HepG2 (cell line): ENCODE measurements around the gene THSD4. TPM values are rescaled to one million over a fixed set of nuclear protein-coding genes. Genes with fewer than 3 reads are reported as not detected.
A peak's percentile ranks its signal among the peaks of the same experiment; 100 is the strongest.

Experiments used
- FOXA3 ChIP-seq: IDR thresholded peaks from 2 replicates; pipeline ENCODE4 v1.6.1; 2016; ENCODE audit warnings: missing genetic modification reagents, missing compliant biosample characterization
- GATA4 ChIP-seq: sonication (generic); IDR thresholded peaks from 2 replicates; pipeline ENCODE4 v1.6.1; 2016; ENCODE audit warnings: antibody characterized with exemption, low read depth, borderline replicate concordance
- HIVEP1 ChIP-seq: sonication (generic); formaldehyde crosslinking; IDR thresholded peaks from 2 replicates; pipeline ENCODE4 v1.4.0; 2020; ENCODE audit warnings: mild to moderate bottlenecking, missing genetic modification reagents
- HOXD1 ChIP-seq: sonication (generic); formaldehyde crosslinking; IDR thresholded peaks from 2 replicates; pipeline ENCODE4 v1.5.0; 2020; ENCODE audit warnings: missing genetic modification reagents
- MAFK ChIP-seq, 2 experiments: IDR thresholded peaks in 1 of 2; conservative IDR thresholded peaks in 1 of 2; 2 replicates each; pipeline ENCODE4 v1.6.1; 2011; ENCODE audit warnings: improper control_type of control experiment in 2 of 2, low read length in 2 of 2
- MED8 ChIP-seq: sonication (generic); formaldehyde crosslinking; IDR thresholded peaks from 2 replicates; pipeline ENCODE4 v1.8.1; 2023; ENCODE audit warnings: mild to moderate bottlenecking, missing genetic modification reagents; ENCODE audit not compliant: insufficient replicate concordance
- MXI1 ChIP-seq: IDR thresholded peaks from 3 replicates; pipeline ENCODE4 v1.6.1; 2012; ENCODE audit warnings: low read depth, low read length, inconsistent platforms, borderline replicate concordance
- NCOR1 ChIP-seq: fragments of 200-600 bp; sonication (generic); IDR thresholded peaks from 2 replicates; pipeline ENCODE4 v1.7.0; 2017; ENCODE audit warnings: antibody characterized with exemption, low read length, borderline replicate concordance
- NR3C1 ChIP-seq: sonication (generic); formaldehyde crosslinking; IDR thresholded peaks from 2 replicates; pipeline ENCODE4 v1.4.0; 2020; ENCODE audit warnings: missing genetic modification reagents
- SKI ChIP-seq: fragments of 450-650 bp; IDR thresholded peaks from one replicate; pipeline ENCODE4 v1.6.1; 2018; ENCODE audit warnings: mild to moderate bottlenecking; ENCODE audit not compliant: partially characterized antibody
- SRSF1 ChIP-seq: fragments of 200-400 bp; formaldehyde crosslinking; optimal IDR thresholded peaks from 2 replicates; pipeline ENCODE3; 2017; ENCODE audit warnings: mild to moderate bottlenecking, low read depth, low read length, moderate library complexity
- TSC22D2 ChIP-seq: sonication (generic); formaldehyde crosslinking; IDR thresholded peaks from 2 replicates; pipeline ENCODE4 v1.5.1; 2020; ENCODE audit warnings: missing genetic modification reagents, mild to moderate bottlenecking, borderline replicate concordance
- ZFP90 ChIP-seq: sonication (generic); formaldehyde crosslinking; IDR thresholded peaks from 2 replicates; pipeline ENCODE4 v1.8.0; 2022; ENCODE audit warnings: missing genetic modification reagents, mild to moderate bottlenecking, inconsistent platforms, borderline replicate concordance
- ZNF678 ChIP-seq: sonication (generic); formaldehyde crosslinking; IDR thresholded peaks from 2 replicates; pipeline ENCODE4 v1.4.0; 2020; ENCODE audit warnings: mild to moderate bottlenecking, missing genetic modification reagents
- ZNF777 ChIP-seq: sonication (generic); formaldehyde crosslinking; IDR thresholded peaks from 2 replicates; pipeline ENCODE4 v1.4.0; 2020; ENCODE audit warnings: missing genetic modification reagents
- polyA plus RNA-seq, 8 experiments: library from polyadenylated mRNA; depleted of rRNA in 3 of 8; stranded (reverse) in 7 of 8; unstranded in 1 of 8; fragments of >200 nt; fragmentation: Illumina TruSeq in 4 of 8; extraction: Trizol in 4 of 8; gene quantifications; 2 replicates each; pipeline versions ENCODE4 v1.2.1 to v1.2.3, GENCODE V29; 2011 to 2016; ENCODE audit warnings: low read depth in 4 of 8, missing spikeins in 1 of 8, mixed read lengths in 1 of 8; ENCODE audit not compliant: insufficient read depth in 1 of 8
- total RNA-seq, 5 experiments: library from RNA; depleted of rRNA; stranded (reverse); fragments of >200 nt; fragmentation: Illumina TruSeq; extraction: Trizol; gene quantifications; 2 replicates each; pipeline ENCODE4 v1.2.3, GENCODE V29; 2016; ENCODE audit warnings: low read depth in 1 of 5
- TF ChIP-seq, protein P1 (sequence below): sonication (generic); formaldehyde crosslinking; IDR thresholded peaks from 2 replicates; pipeline ENCODE4 v1.8.1; 2023; ENCODE audit warnings: mild to moderate bottlenecking, missing genetic modification reagents, borderline replicate concordance
- TF ChIP-seq, protein P2 (sequence below): sonication (generic); formaldehyde crosslinking; IDR thresholded peaks from 2 replicates; pipeline ENCODE4 v1.4.0; 2020; ENCODE audit warnings: mild to moderate bottlenecking, missing genetic modification reagents
- TF ChIP-seq, protein P3 (sequence below): sonication (generic); formaldehyde crosslinking; IDR thresholded peaks from 2 replicates; pipeline ENCODE4 v1.8.0; 2022; ENCODE audit warnings: missing genetic modification reagents, mild to moderate bottlenecking, moderate library complexity, borderline replicate concordance
- TF ChIP-seq, protein P4 (sequence below): sonication (generic); formaldehyde crosslinking; IDR thresholded peaks from 2 replicates; pipeline ENCODE4 v1.4.0; 2020; ENCODE audit warnings: missing genetic modification reagents, borderline replicate concordance
- TF ChIP-seq, protein P5 (sequence below): sonication (generic); formaldehyde crosslinking; IDR thresholded peaks from 2 replicates; pipeline ENCODE4 v1.4.0; 2020; ENCODE audit warnings: missing genetic modification reagents, mild to moderate bottlenecking, borderline replicate concordance
- TF ChIP-seq, protein P6 (sequence below): sonication (generic); formaldehyde crosslinking; conservative IDR thresholded peaks from 2 replicates; pipeline ENCODE4 v1.5.0; 2020; ENCODE audit warnings: missing genetic modification reagents

THSD4 gene
- total and polyA plus RNA-seq, 2 of the 13 experiments (the other 11 are each of a cell fraction or from before 2014, with no cell fraction given), result 0.07 to 0.21 TPM

DNA sequence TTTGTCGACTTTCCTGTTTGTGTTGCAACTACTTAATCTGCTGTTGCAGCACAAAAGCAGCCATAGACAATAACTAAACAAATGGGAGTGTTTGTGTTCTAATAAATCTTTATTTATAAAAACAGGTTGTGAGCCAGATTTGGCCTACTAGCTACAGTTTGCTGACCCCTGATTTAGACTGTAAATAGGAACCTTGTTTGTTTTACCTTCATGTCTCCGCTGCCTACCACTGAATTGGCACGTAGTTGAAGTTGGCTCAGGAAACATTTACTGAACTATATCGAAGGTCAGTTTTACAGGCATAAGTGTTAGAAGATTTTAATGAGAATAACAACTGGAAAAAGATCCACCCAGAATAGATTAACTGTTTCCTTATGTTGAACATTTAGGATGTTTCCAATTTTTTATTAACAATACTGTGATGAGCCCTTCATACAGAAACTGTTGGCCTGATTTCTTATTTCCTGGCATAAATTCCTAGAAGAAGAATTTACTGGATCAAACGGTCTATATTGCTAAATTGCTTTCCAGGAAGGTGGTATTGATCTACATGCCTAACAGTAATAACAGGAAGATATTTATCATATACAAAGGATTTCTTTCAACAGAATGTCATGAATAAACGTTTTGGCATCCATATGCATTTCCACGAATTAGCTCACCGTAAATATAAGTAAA is 538.9 kb downstream of the THSD4 start (continued):
- TF ChIP-seq, protein P1, sequence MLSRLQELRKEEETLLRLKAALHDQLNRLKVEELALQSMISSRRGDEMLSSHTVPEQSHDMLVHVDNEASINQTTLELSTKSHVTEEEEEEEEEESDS (CRISPR knock-in tag), result no peak
- no peak for TF ChIP-seq HIVEP1 (CRISPR knock-in tag)
- no peak for TF ChIP-seq ZFP90 (CRISPR knock-in tag)
- TF ChIP-seq FOXA3 (CRISPR knock-in tag), result peak; percentile 93
- no peak for TF ChIP-seq ZNF678
- no peak for TF ChIP-seq TSC22D2 (CRISPR knock-in tag)
- TF ChIP-seq, protein P2, sequence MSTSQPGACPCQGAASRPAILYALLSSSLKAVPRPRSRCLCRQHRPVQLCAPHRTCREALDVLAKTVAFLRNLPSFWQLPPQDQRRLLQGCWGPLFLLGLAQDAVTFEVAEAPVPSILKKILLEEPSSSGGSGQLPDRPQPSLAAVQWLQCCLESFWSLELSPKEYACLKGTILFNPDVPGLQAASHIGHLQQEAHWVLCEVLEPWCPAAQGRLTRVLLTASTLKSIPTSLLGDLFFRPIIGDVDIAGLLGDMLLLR (CRISPR knock-in tag), result no peak
- TF ChIP-seq SRSF1, result no peak
- TF ChIP-seq ZNF777, result no peak
- TF ChIP-seq, protein P3, sequence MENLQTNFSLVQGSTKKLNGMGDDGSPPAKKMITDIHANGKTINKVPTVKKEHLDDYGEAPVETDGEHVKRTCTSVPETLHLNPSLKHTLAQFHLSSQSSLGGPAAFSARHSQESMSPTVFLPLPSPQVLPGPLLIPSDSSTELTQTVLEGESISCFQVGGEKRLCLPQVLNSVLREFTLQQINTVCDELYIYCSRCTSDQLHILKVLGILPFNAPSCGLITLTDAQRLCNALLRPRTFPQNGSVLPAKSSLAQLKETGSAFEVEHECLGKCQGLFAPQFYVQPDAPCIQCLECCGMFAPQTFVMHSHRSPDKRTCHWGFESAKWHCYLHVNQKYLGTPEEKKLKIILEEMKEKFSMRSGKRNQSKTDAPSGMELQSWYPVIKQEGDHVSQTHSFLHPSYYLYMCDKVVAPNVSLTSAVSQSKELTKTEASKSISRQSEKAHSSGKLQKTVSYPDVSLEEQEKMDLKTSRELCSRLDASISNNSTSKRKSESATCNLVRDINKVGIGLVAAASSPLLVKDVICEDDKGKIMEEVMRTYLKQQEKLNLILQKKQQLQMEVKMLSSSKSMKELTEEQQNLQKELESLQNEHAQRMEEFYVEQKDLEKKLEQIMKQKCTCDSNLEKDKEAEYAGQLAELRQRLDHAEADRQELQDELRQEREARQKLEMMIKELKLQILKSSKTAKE (CRISPR knock-in tag), result 0 out of 2 replicates have a peak, but pooled peaks have one; percentile 35
- peak; percentile 51 for TF ChIP-seq MED8 (CRISPR knock-in tag)
- TF ChIP-seq GATA4, result peak; percentile 83; the same call in 1 of the 2 replicates
- TF ChIP-seq HOXD1 (CRISPR knock-in tag), result peak; percentile 18; the same call in 1 of the 2 replicates
- TF ChIP-seq, protein P4, sequence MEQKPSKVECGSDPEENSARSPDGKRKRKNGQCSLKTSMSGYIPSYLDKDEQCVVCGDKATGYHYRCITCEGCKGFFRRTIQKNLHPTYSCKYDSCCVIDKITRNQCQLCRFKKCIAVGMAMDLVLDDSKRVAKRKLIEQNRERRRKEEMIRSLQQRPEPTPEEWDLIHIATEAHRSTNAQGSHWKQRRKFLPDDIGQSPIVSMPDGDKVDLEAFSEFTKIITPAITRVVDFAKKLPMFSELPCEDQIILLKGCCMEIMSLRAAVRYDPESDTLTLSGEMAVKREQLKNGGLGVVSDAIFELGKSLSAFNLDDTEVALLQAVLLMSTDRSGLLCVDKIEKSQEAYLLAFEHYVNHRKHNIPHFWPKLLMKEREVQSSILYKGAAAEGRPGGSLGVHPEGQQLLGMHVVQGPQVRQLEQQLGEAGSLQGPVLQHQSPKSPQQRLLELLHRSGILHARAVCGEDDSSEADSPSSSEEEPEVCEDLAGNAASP, result peak; percentile 30; the same call in 1 of the 2 replicates
- TF ChIP-seq NCOR1, result peak; percentile 68; the same call in 1 of the 2 replicates
- TF ChIP-seq, protein P5, sequence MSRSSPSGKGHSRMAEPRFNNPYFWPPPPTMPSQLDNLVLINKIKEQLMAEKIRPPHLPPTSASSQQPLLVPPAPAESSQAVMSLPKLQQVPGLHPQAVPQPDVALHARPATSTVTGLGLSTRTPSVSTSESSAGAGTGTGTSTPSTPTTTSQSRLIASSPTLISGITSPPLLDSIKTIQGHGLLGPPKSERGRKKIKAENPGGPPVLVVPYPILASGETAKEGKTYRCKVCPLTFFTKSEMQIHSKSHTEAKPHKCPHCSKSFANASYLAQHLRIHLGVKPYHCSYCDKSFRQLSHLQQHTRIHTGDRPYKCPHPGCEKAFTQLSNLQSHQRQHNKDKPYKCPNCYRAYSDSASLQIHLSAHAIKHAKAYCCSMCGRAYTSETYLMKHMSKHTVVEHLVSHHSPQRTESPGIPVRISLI, result 0 out of 2 replicates have a peak, but pooled peaks have one; percentile 23
- peak; percentile 70 for TF ChIP-seq SKI
- TF ChIP-seq NR3C1 (CRISPR knock-in tag), result no peak
- 0 out of 3 replicates have a peak, but pooled peaks have one; percentile 31 for TF ChIP-seq MXI1
- TF ChIP-seq, protein P6, sequence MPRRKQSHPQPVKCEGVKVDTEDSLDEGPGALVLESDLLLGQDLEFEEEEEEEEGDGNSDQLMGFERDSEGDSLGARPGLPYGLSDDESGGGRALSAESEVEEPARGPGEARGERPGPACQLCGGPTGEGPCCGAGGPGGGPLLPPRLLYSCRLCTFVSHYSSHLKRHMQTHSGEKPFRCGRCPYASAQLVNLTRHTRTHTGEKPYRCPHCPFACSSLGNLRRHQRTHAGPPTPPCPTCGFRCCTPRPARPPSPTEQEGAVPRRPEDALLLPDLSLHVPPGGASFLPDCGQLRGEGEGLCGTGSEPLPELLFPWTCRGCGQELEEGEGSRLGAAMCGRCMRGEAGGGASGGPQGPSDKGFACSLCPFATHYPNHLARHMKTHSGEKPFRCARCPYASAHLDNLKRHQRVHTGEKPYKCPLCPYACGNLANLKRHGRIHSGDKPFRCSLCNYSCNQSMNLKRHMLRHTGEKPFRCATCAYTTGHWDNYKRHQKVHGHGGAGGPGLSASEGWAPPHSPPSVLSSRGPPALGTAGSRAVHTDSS (CRISPR knock-in tag), result no peak
- TF ChIP-seq MAFK (conservative IDR thresholded peaks at IDR 0.05 in 1 of 2, IDR thresholded peaks at IDR 0.05 in 1 of 2; ENCODE audit: low read length in 2 of 2), result peak; percentile 64 to 74; a peak in 3 of 4 replicates
